GM12878 (cell line): ENCODE data around the gene PPP1R1B. TPM values are rescaled to one million over a fixed set of nuclear protein-coding genes. Genes with fewer than 3 reads are reported as not detected.

Experiments
- ATAC-seq: fragments of 200-7000 bp; cut with Tn5 transposase; 3 replicates; pipeline ENCODE4 v1.9.1; 2020; ENCODE audit warnings: mild to moderate bottlenecking, moderate library complexity
- BruUV-seq: library from RNA; stranded (reverse); fragments of 400-500 nt; replicated peaks from 2 replicates; lab custom pipeline; 2021; lab: Mats Ljungman, UMichigan
- CTCF ChIA-PET: fragments of 300-600 bp; sonication (Branson Sonifier 250); formaldehyde crosslinking; extraction: SDS; loops from one replicate; lab custom pipeline; 2021; ENCODE audit warnings: inconsistent platforms; lab: Yijun Ruan, JAX
- POLR2A ChIA-PET: fragments of 350-600 bp; formaldehyde crosslinking; extraction: SDS; loops from one replicate; lab custom pipeline; 2021; ENCODE audit warnings: inconsistent platforms; lab: Charles Lee
- RAD21 ChIA-PET: fragments of 300-600 bp; sonication (Branson Sonifier 250); formaldehyde crosslinking; loops from one replicate; lab custom pipeline; 2023; ENCODE audit warnings: antibody characterized with exemption; ENCODE audit not compliant: unreplicated experiment; lab: Charles Lee
- SMC1A ChIA-PET: fragments of 300-600 bp; sonication (Branson Sonifier 250); formaldehyde crosslinking; loops from one replicate; lab custom pipeline; 2023; ENCODE audit not compliant: unreplicated experiment, uncharacterized antibody; lab: Charles Lee
- DNase-seq: peaks from one replicate; pipeline ENCODE4 v3.0.0-alpha.2; 2011; ENCODE audit warnings: low read depth, low spot score
- FAIRE-seq: peaks from 3 replicates; lab custom pipeline; 2011; peaks lifted over from hg19 to GRCh38; lab: Jason Lieb, UNC
- H2AFZ ChIP-seq: 2 replicates; pipeline ENCODE4 v1.6.0; 2011; ENCODE audit warnings: low read depth, low read length, control low read depth; ENCODE audit not compliant: control insufficient read depth
- H3K27ac ChIP-seq: 2 replicates; pipeline ENCODE4 v1.5.1; 2011; ENCODE audit warnings: control low read depth; ENCODE audit not compliant: control insufficient read depth, insufficient read depth
- H3K27me3 ChIP-seq, 2 experiments: replicated peaks in 1 of 2; 2 replicates each; pipeline versions ENCODE4 v1.6.0 to v1.6.1; 2011; ENCODE audit warnings: low read length in 1 of 2; ENCODE audit not compliant: control insufficient read depth in 2 of 2, insufficient read depth in 2 of 2
- H3K36me3 ChIP-seq, 2 experiments: 2 replicates each; pipeline ENCODE4 v1.5.1; 2011; ENCODE audit warnings: low read length in 1 of 2; ENCODE audit not compliant: control insufficient read depth in 2 of 2, insufficient read depth in 2 of 2
- H3K4me1 ChIP-seq: 2 replicates; pipeline ENCODE4 v1.6.1; 2011; ENCODE audit warnings: mild to moderate bottlenecking, low read length, moderate library complexity, mixed read lengths; ENCODE audit not compliant: control insufficient read depth, insufficient read depth
- H3K4me2 ChIP-seq: 2 replicates; pipeline ENCODE4 v1.6.0; 2011; ENCODE audit warnings: control low read depth; ENCODE audit not compliant: control insufficient read depth, insufficient read depth
- H3K4me3 ChIP-seq: fragments of 200-600 bp; sonication (generic); 2 replicates; pipeline ENCODE4 v1.5.1; 2016
- H3K79me2 ChIP-seq: 2 replicates; pipeline ENCODE4 v1.6.0; 2011; ENCODE audit warnings: low read length; ENCODE audit not compliant: control insufficient read depth, insufficient read depth
- H3K9ac ChIP-seq: 2 replicates; pipeline ENCODE4 v1.8.0; 2011; ENCODE audit warnings: low read length, control low read depth, mixed read lengths; ENCODE audit not compliant: control insufficient read depth, insufficient read depth
- H3K9me3 ChIP-seq: replicated peaks from 3 replicates; pipeline ENCODE4 v1.5.1; 2011; ENCODE audit warnings: mild to moderate bottlenecking, low read length; ENCODE audit not compliant: control insufficient read depth, insufficient read depth
- H4K20me1 ChIP-seq: 2 replicates; pipeline ENCODE4 v1.6.0; 2011; ENCODE audit not compliant: control insufficient read depth, insufficient read depth
- ATF7 ChIP-seq: fragments of 450-650 bp; IDR thresholded peaks from 2 replicates; pipeline ENCODE4 v1.6.1; 2016; ENCODE audit warnings: low read depth, mild to moderate bottlenecking
- ZNF274 ChIP-seq: IDR thresholded peaks from one replicate; pipeline ENCODE4 v1.8.0; 2011; ENCODE audit not compliant: insufficient read length, insufficient read depth
- WGBS: methylation state at CpG from one replicate; pipeline ENCODE4 v1.1.6; 2016; ENCODE audit warnings: low lambda C conversion rate; ENCODE audit not compliant: insufficient replicate concordance, insufficient coverage; ENCODE audit errors: missing lambda C conversion rate; 5-methylcytosine and 5-hydroxymethylcytosine counted together
- in situ Hi-C: fragments of 300-500 bp; cut with MboI; formaldehyde crosslinking; loops from 9 replicates; pipeline ENCODE4 v1.14.3; 2018; ENCODE audit warnings: mixed read lengths
- intact Hi-C: fragments of 100-400 bp; cut with micrococcal nuclease; formaldehyde crosslinking; loops from one replicate; pipeline ENCODE4 v1.14.2; 2022; ENCODE audit not compliant: unreplicated experiment
- polyA plus RNA-seq, 11 experiments: library from polyadenylated mRNA; depleted of rRNA in 4 of 11; unstranded in 6 of 11; stranded (reverse) in 5 of 11; fragments of >200 nt; fragmentation: Nextera tagmentation in 4 of 11; fragmentation: Illumina TruSeq in 1 of 11; extraction: Ambion mirVana in 4 of 11; extraction: Trizol in 1 of 11; gene quantifications; 1 replicate in 1 of 11; 2 replicates in 10 of 11; pipeline versions ENCODE4 v1.2.1 to v1.2.3, GENCODE V29; 2011 to 2016; ENCODE audit warnings: inconsistent platforms in 2 of 11, missing spikeins in 2 of 11, low read depth in 1 of 11
- total RNA-seq, 4 experiments: library from RNA; depleted of rRNA in 3 of 4; stranded (reverse); fragments of >200 nt in 3 of 4; fragmentation: Illumina TruSeq in 1 of 4; extraction: Trizol in 1 of 4; gene quantifications; 2 replicates each; pipeline versions ENCODE4 v1.2.1 to v1.2.3, GENCODE V29; 2013 to 2021
- TF ChIP-seq, protein P1 (sequence below): fragments of 450-650 bp; IDR thresholded peaks from 2 replicates; pipeline ENCODE4 v1.6.1; 2017; ENCODE audit warnings: borderline replicate concordance
- TF ChIP-seq, protein P2 (sequence below): fragments of 450-650 bp; IDR thresholded peaks from 2 replicates; pipeline ENCODE4 v1.6.1; 2016; ENCODE audit warnings: mild to moderate bottlenecking

PPP1R1B gene
- total and polyA plus RNA-seq, 10 of the 15 experiments (the other 5 are each of a cell fraction or from before 2014, with no cell fraction given) = 0.08 TPM; not detected in 9

DNA sequence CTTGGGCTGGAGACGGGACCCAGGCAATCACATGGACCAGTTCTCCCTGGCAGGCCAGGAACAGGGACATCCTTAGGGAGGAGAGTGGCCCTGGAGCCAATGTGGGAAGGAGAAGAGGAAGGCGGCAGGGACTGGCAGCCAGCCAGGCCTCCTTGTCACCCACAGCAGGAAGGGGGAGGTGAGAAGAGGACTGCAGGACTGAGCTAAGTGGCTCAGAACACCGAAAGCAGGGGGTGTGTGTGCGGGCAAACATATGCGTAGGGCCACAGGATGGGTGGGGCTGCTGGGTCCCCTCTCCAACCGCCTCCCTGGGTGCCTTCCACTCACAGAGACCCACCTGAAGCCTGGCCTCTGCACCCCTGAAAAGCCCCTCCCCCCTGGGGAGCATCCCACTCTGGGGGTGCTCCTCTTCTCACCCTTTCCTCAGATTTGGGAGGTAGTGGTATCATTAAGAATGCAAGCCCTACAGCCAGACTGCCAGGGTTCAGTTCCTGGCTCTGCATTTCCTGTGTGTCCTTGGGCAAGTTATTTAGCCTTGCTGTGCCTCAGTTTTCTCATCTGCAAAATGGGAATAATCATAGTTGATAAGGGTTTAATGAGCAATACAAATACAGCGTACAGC, 49.6 kb downstream of the PPP1R1B start (continued):
- TF ChIP-seq, protein P1, sequence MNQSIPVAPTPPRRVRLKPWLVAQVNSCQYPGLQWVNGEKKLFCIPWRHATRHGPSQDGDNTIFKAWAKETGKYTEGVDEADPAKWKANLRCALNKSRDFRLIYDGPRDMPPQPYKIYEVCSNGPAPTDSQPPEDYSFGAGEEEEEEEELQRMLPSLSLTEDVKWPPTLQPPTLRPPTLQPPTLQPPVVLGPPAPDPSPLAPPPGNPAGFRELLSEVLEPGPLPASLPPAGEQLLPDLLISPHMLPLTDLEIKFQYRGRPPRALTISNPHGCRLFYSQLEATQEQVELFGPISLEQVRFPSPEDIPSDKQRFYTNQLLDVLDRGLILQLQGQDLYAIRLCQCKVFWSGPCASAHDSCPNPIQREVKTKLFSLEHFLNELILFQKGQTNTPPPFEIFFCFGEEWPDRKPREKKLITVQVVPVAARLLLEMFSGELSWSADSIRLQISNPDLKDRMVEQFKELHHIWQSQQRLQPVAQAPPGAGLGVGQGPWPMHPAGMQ = no peak
- TF ChIP-seq ATF7 = peak; percentile 38

DNA sequence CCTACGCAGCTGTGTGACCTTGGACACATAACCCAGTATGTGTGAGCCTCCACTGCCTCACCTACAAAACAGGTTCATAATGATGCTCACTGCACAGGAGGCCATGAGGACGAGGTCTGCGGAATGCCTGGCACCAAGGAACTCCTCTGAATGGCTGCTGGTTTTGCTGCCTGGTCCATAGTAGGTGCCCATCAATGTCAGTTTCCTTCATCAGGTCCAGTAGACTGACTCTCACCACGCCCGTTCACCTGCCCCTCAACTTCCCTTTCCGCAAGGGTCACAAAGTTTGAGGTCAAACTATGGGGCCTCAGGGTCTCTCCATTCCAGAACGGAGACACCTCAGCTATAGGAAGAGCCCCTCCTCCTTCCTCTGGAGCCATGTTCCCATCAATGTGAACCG, 50.3 kb downstream of the PPP1R1B start:
- Histone ChIP-seq H3K27ac (no peak overlapping the region), H3K79me2 (no peaks in the 10 kb centered on the region), H3K4me2 (no peak overlapping the region), H3K36me3 (no peaks in the 10 kb centered on the region), H3K9ac (no peak overlapping the region), H4K20me1 (no peaks in the 10 kb centered on the region), H2AFZ (no peak overlapping the region), H3K4me3 (no peak overlapping the region), H3K27me3 (no peaks in the 10 kb centered on the region), H3K9me3 (no peaks in the 10 kb centered on the region), H3K4me1 (peaks cover 45% of the 10 kb centered on the region)
- no peak for FAIRE-seq
- SMC1A ChIA-PET = interaction anchor here (1.1 to 1.5 kb wide), 2 partner anchors 42 to 53 kb away, joined by 3 to 4 read pairs; partner anchors contain the start of gene MIEN1
- POLR2A ChIA-PET = interaction anchor here (0.6 to 1.6 kb wide), 3 partner anchors 11 to 478 kb away, joined by 3 to 7 read pairs (median 4); partner anchors contain the start of gene PGAP3
- no peak for DNase-seq
- CTCF ChIA-PET = interaction anchor here (1.6 to 4.5 kb wide), 3 partner anchors 8 to 54 kb away, joined by 4 to 36 read pairs (median 17); partner anchors contain the start of genes MIEN1 and PNMT
- in situ Hi-C loops = no loop called here
- BruUV-seq = no TSS peak
- RAD21 ChIA-PET = interaction anchor here (3.1 kb wide), 1 partner anchor 10 kb away, joined by 9 read pairs; the partner anchor contains the start of gene PGAP3
- TF ChIP-seq, protein P2, sequence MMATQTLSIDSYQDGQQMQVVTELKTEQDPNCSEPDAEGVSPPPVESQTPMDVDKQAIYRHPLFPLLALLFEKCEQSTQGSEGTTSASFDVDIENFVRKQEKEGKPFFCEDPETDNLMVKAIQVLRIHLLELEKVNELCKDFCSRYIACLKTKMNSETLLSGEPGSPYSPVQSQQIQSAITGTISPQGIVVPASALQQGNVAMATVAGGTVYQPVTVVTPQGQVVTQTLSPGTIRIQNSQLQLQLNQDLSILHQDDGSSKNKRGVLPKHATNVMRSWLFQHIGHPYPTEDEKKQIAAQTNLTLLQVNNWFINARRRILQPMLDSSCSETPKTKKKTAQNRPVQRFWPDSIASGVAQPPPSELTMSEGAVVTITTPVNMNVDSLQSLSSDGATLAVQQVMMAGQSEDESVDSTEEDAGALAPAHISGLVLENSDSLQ = peak; percentile 52
- TF ChIP-seq ZNF274 = no peak
- no peak for ATAC-seq
- WGBS = 39% methylated on average over 8 of the region's 8 CpGs
- intact Hi-C loops = no loop called here
